ENCODE results near the gene CFAP77. TPM values are rescaled to one million over a fixed set of nuclear protein-coding genes. Genes with fewer than 3 reads are reported as not detected.

CFAP77 gene
- total and polyA plus RNA-seq, 7 donors: not detected

- TF ChIP-seq POLR2A (IDR thresholded peaks at IDR 0.05): no peak
- no peak for TF ChIP-seq POLR2AphosphoS5 (IDR thresholded peaks at IDR 0.05)
- no peak for TF ChIP-seq CTCF (IDR thresholded peaks at IDR 0.05)
- TF ChIP-seq EP300 (IDR thresholded peaks at IDR 0.05): no peak
- Histone ChIP-seq H3K36me3 (peaks cover 0 to 95% (median 36%) of the 10 kb centered on the region in 4 donors), H3K4me1 (no peaks in the 10 kb centered on the region), H3K4me3 (no peak overlapping the region), H3K27ac (no peak overlapping the region), H3K9me3 (no peaks in the 10 kb centered on the region), H3K27me3 (no peaks in the 10 kb centered on the region)
- intact Hi-C loops (cut with DNase I): no loop called here
- 76 to 79% methylated on average over 6 of the region's 6 CpGs for WGBS, 2 donors
- no peak for DNase-seq
These were observed 204.3 kb downstream of the CFAP77 start for GRCh38 chr9:132614324-132614723.

- intact Hi-C loops (cut with DNase I): no loop called here
- Histone ChIP-seq H3K9me3 (no peaks in the 10 kb centered on the region), H3K4me1 (no peaks in the 10 kb centered on the region), H3K27me3 (no peaks in the 10 kb centered on the region), H3K27ac (no peak overlapping the region), H3K36me3 (peaks cover 0 to 85% (median 31%) of the 10 kb centered on the region in 4 donors), H3K4me3 (no peak overlapping the region)
- TF ChIP-seq CTCF (IDR thresholded peaks at IDR 0.05): no peak
- TF ChIP-seq POLR2AphosphoS5 (IDR thresholded peaks at IDR 0.05): no peak
- TF ChIP-seq EP300 (IDR thresholded peaks at IDR 0.05): no peak
- no peak for TF ChIP-seq POLR2A (IDR thresholded peaks at IDR 0.05)
- WGBS, 2 donors: 92 to 94% methylated on average over 2 of the region's 2 CpGs
- no peak for DNase-seq
These were observed 205.8 kb downstream of the CFAP77 start for GRCh38 chr9:132615774-132616173.

GRCh38 chr9:132616725-132617124 is 206.7 kb downstream of the CFAP77 start:
- no peak for TF ChIP-seq CTCF (IDR thresholded peaks at IDR 0.05)
- TF ChIP-seq POLR2A (IDR thresholded peaks at IDR 0.05): no peak
- TF ChIP-seq POLR2AphosphoS5 (IDR thresholded peaks at IDR 0.05): no peak
- TF ChIP-seq EP300 (IDR thresholded peaks at IDR 0.05): no peak
- Histone ChIP-seq H3K4me3 (no peak overlapping the region), H3K27me3 (no peaks in the 10 kb centered on the region), H3K4me1 (no peaks in the 10 kb centered on the region), H3K36me3 (peaks cover 0 to 75% (median 22%) of the 10 kb centered on the region in 4 donors), H3K9me3 (no peaks in the 10 kb centered on the region), H3K27ac (no peak overlapping the region)
- no peak for DNase-seq
- WGBS, 2 donors: 95 to 96% methylated on average over 5 of the region's 5 CpGs
- intact Hi-C loops (cut with DNase I): no loop called here

GRCh38 chr9:132622159-132622558 is 212.1 kb downstream of the CFAP77 start:
- peaks cover 0 to 47% (median 26%) of the 10 kb centered on the region in 4 donors for H3K36me3 ChIP-seq
- DNase-seq: no peak
- no peak overlapping the region for H3K27ac ChIP-seq
- intact Hi-C loops (cut with DNase I): no loop called here
- H3K27me3 ChIP-seq: no peaks in the 10 kb centered on the region
- no peaks in the 10 kb centered on the region for H3K4me1 ChIP-seq
- no peak overlapping the region for H3K4me3 ChIP-seq
- no peak for TF ChIP-seq CTCF (IDR thresholded peaks at IDR 0.05)
- TF ChIP-seq POLR2AphosphoS5 (IDR thresholded peaks at IDR 0.05): no peak
- no peak for TF ChIP-seq POLR2A (IDR thresholded peaks at IDR 0.05)
- TF ChIP-seq EP300 (IDR thresholded peaks at IDR 0.05): no peak
- WGBS, 2 donors: 74 to 80% methylated on average over 5 of the region's 5 CpGs
- no peaks in the 10 kb centered on the region for H3K9me3 ChIP-seq

Small RNAs within 50 kb of the gene (small RNA-seq; reads per million reads assigned to genes)
- 0 to 0.07 (median 0) reads per million in 3 donors for gene RNU5D-2P

Other genes with a start within 250 kb of the CFAP77 start
- 10 to 100 TPM in 1 of 4 donors, 1 to 10 TPM in 1, under 1 TPM in 2; 0.28 to 12.0 (median 3.2) TPM for gene NTNG2, start 248.2 kb upstream of the CFAP77 start, total RNA-seq
- under 1 TPM in 2 of 3 donors, not detected in 1; 0.50 to 0.60 TPM for gene NTNG2, start 248.2 kb upstream of the CFAP77 start, polyA plus RNA-seq
- gene SETX, start 55.2 kb upstream of the CFAP77 start, total RNA-seq: 10 to 100 TPM; 45.5 to 58.2 (median 54.6) TPM
- gene SETX, start 55.2 kb upstream of the CFAP77 start, polyA plus RNA-seq: 10 to 100 TPM in 2 of 3 donors, 1 to 10 TPM in 1; 8.8 to 30.6 (median 10.2) TPM
- 10 to 100 TPM in 3 of 4 donors, 1 to 10 TPM in 1; 8.9 to 20.9 (median 14.2) TPM for gene TTF1, start 3.4 kb upstream of the CFAP77 start, total RNA-seq
- 10 to 100 TPM in 2 of 3 donors, 1 to 10 TPM in 1; 6.6 to 18.3 (median 14.6) TPM for gene TTF1, start 3.4 kb upstream of the CFAP77 start, polyA plus RNA-seq
- gene BARHL1, start 172.4 kb downstream of the CFAP77 start, total RNA-seq: not detected
- gene BARHL1, start 172.4 kb downstream of the CFAP77 start, polyA plus RNA-seq: not detected

Measured in sigmoid colon (tissue), 7 donors.